RWPE1 (cell line): ENCODE results near the gene AKNAD1.

Source experiments
- CTCF ChIA-PET: fragments of 350-600 bp; sonication (Branson Sonifier 250); formaldehyde crosslinking; extraction: SDS; loops from one replicate; lab custom pipeline; 2021; lab: Yijun Ruan, JAX
- POLR2A ChIA-PET: fragments of 400-600 bp; formaldehyde crosslinking; extraction: SDS; loops from one replicate; lab custom pipeline; 2020; ENCODE audit warnings: antibody characterized with exemption; ENCODE audit not compliant: low non-redundant PET; lab: Yijun Ruan, JAX
- DNase-seq: peaks from one replicate; pipeline ENCODE4 v3.0.0; 2012; ENCODE audit warnings: low spot score
- H3K27ac ChIP-seq: fragments of 450-650 bp; 2 replicates; pipeline ENCODE4 v1.5.1; 2017
- TF ChIP-seq, protein P1 (sequence below): fragments of 450-650 bp; conservative IDR thresholded peaks from 2 replicates; pipeline ENCODE4 v1.5.1; 2017; ENCODE audit warnings: low read depth, mild to moderate bottlenecking

AKNAD1 gene

DNA sequence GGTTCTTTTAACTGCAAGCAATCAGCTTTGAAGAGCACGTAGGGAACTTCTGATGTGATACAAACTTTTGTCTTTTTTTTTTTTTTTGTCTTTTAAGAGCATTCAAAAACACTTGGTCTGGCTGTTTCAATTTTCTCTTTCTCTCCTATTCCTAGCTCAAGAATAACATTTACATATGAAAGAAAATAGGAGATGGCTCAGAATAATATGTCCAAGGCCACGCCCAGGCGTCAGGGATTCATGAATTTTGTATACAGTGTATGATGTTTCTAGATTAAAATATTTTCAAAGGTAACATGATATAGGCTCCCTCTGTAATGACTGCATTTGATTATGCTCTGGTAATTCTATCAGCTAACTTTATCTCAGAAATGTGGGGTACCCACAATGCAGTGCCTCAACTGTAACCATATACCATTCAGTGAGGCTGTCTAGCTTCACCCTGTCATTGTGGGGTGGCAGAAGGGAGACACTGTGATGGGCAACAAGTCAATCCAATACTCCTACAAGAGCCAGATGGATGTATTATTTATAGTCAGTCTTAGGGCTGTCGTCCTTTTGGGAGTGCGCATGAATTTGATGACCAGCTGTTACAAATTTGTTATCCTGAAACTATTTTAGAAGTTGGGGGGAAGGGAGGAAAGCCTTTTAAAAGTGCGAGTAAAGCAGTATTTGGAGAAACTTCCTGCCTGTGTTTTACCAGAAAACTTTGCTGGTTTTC, 1.5 kb upstream of the AKNAD1 start:
- POLR2A ChIA-PET = no interaction called here
- no peak for DNase-seq
- TF ChIP-seq, protein P1, sequence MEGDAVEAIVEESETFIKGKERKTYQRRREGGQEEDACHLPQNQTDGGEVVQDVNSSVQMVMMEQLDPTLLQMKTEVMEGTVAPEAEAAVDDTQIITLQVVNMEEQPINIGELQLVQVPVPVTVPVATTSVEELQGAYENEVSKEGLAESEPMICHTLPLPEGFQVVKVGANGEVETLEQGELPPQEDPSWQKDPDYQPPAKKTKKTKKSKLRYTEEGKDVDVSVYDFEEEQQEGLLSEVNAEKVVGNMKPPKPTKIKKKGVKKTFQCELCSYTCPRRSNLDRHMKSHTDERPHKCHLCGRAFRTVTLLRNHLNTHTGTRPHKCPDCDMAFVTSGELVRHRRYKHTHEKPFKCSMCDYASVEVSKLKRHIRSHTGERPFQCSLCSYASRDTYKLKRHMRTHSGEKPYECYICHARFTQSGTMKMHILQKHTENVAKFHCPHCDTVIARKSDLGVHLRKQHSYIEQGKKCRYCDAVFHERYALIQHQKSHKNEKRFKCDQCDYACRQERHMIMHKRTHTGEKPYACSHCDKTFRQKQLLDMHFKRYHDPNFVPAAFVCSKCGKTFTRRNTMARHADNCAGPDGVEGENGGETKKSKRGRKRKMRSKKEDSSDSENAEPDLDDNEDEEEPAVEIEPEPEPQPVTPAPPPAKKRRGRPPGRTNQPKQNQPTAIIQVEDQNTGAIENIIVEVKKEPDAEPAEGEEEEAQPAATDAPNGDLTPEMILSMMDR = no peak
- no peak overlapping the region for H3K27ac ChIP-seq
- CTCF ChIA-PET = interaction anchor here (0.6 kb wide), 2 partner anchors 18 to 747 kb away, joined by 3 to 4 read pairs; no protein-coding TSS in a partner anchor

GRCh38 chr1:108854221-108855019, 2.5 kb downstream of the AKNAD1 start:
- POLR2A ChIA-PET = no interaction called here
- TF ChIP-seq, protein P1 = no peak
- CTCF ChIA-PET = no interaction called here

DNA sequence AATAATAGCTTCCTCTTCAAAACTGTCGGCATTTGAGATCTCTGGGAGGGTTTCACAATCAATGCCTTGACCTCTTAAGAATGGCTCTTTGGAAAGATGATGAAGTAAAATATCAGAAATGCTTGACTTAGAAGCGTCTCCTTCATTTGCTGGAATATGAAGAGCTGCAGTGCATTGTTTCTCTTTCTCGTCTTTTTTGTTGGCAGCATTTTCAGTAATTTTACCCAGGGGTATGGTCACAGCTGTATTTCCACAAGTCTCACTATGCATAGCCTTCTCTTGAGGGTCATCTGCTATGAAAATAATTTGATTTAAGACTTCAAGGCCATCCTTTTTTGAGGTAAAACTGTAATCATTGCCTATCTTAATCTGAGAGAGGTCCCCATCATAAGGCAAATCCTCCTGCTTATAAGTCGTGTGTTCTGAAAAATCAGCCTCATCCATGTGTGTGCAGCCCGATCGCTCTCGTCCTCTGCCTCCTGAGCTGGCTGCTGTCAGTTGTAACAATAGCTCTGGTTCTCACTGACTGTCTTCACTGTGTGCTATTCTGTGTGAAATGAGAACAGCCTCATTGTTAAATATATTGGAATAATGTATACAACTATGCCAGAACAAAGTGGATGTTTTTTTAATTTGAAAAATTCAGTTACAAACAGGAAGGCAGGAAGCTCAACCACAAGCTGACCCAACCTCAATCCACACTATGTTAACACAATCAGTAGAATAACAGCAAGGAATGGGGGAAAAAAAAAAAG, 4.5 kb downstream of the AKNAD1 start:
- TF ChIP-seq, protein P1 = no peak
- ChIA-PET CTCF (interaction anchor here (0.6 to 0.8 kb wide), 2 partner anchors 35 to 102 kb away, joined by 3 to 5 read pairs; no protein-coding TSS in a partner anchor), POLR2A (no interaction called here)
- no peak for DNase-seq
- H3K27ac ChIP-seq = no peak overlapping the region

More at GRCh38 chr1:108854221-108855019, 2.5 kb downstream of the AKNAD1 start:
- DNase-seq = no peak
- H3K27ac ChIP-seq = no peak overlapping the region

- no peak overlapping the region for H3K27ac ChIP-seq
- CTCF ChIA-PET = interaction anchor here (0.8 kb wide), 1 partner anchor 101 kb away, joined by 3 read pairs; no protein-coding TSS in a partner anchor
- DNase-seq = no peak
- TF ChIP-seq, protein P1 = no peak
- POLR2A ChIA-PET = no interaction called here
Observed at GRCh38 chr1:108851567-108851966, 5.3 kb downstream of the AKNAD1 start.

DNA sequence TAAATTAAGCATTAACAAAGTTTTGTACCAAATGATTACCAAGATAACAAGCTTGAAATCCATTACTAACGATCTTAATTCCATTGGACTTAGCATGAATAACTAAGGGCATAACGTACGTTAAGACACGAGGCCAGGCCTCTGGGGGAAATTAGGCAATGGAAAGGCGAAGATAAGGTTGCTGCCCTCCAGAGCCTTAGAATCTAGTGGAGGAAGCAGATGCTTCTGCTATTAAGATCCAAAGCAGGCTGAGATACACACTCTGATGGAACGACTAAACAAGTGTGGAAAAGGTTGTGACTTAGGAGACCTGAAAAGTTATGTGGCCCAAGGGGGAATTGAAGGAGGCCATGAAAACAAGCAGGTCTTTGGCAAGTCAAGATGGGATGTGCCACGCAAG, 6.0 kb downstream of the AKNAD1 start:
- ChIA-PET CTCF (no interaction called here), POLR2A (no interaction called here)
- no peak for DNase-seq
- TF ChIP-seq, protein P1 = no peak
- no peak overlapping the region for H3K27ac ChIP-seq

DNA sequence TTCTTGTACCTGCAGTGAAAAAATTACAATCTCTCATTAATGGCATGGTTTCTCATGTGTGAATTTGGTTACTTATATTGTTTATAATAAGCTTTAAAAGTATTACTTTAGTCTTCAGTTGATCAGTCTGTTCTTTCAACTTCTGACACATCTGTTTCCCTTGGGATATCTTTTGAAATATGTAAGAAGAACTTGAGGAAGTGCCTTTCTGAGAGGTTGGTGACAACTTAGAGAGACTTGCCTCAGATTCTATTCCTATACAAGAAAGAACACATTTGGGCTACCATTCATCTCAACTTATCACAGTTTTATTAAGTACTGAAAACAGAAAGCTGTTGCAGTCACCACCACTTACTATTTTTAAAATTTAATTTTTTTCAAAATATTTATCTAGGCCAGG, 8.1 kb downstream of the AKNAD1 start:
- DNase-seq = no peak
- CTCF ChIA-PET = no interaction called here
- POLR2A ChIA-PET = no interaction called here
- no peak overlapping the region for H3K27ac ChIP-seq
- TF ChIP-seq, protein P1 = no peak
